ENCODE results near the gene ZNF69.
A peak's percentile ranks its signal among the peaks of the same experiment; 100 is the strongest.
"Not testable (repeated sequence)": the region's sequence is repeated elsewhere in the genome, so short reads cannot be mapped to it uniquely, and the experiment has no call there.

ZNF69 gene

DNA sequence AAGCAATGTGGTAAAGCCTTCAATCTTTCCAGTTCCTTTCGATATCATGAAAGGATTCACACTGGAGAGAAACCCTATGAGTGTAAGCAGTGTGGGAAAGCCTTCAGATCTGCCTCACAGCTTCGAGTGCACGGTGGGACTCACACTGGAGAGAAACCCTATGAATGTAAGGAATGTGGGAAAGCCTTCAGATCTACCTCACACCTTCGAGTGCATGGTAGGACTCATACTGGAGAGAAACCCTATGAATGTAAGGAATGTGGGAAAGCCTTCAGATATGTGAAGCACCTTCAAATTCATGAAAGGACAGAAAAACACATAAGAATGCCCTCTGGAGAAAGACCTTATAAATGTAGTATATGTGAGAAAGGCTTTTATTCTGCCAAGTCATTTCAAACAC is 61.6 kb downstream of the ZNF69 start:
- H3K4me3 ChIP-seq (ENCODE audit: control insufficient read depth in 1 of 7, extremely low read depth in 1 of 7, insufficient read depth in 4 of 7, low read depth in 2 of 7, low read length in 6 of 7), result no peak overlapping the region
- DNase-seq, result peak; percentile 7 to 58 (median 34)
- 100% methylated on average over 3 of the region's 4 CpGs for WGBS (ENCODE audit: insufficient coverage)
- CTCF ChIA-PET, result no interaction called here
- no peaks in the 10 kb centered on the region for H3K4me1 ChIP-seq (ENCODE audit: control extremely low read depth in 1 of 4, control insufficient read depth in 4 of 4, insufficient read depth in 4 of 4, low read length in 3 of 4)
- H3K27ac ChIP-seq (ENCODE audit: insufficient read depth in 1 of 2, low read depth in 1 of 2, low read length in 2 of 2, poor library complexity in 1 of 2, severe bottlenecking in 2 of 2), result no peak overlapping the region
- no peaks in the 10 kb centered on the region for H3K27me3 ChIP-seq (replicated peaks in 2 of 5; ENCODE audit: control insufficient read depth in 4 of 5, insufficient read depth in 5 of 5, low read length in 4 of 5)
- POLR2A ChIA-PET, result no interaction called here
- H3K36me3 ChIP-seq (ENCODE audit: control insufficient read depth in 4 of 4, insufficient read depth in 4 of 4, low read length in 3 of 4), result peaks cover 32 to 89% (median 67%) of the 10 kb centered on the region in 4 experiments
- peaks cover 25 to 96% (median 84%) of the 10 kb centered on the region in 5 experiments for H3K9me3 ChIP-seq (ENCODE audit: control extremely low read depth in 1 of 5, control insufficient read depth in 4 of 5, insufficient read depth in 2 of 5, low read depth in 1 of 5, low read length in 4 of 5)

GRCh38 chr19:11949614-11950080 is 62.1 kb downstream of the ZNF69 start:
- POLR2A ChIA-PET; H3K27ac ChIP-seq (ENCODE audit: insufficient read depth in 1 of 2, low read depth in 1 of 2, low read length in 2 of 2, poor library complexity in 1 of 2, severe bottlenecking in 2 of 2); CTCF ChIA-PET; H3K27me3 ChIP-seq (replicated peaks in 2 of 5; ENCODE audit: control insufficient read depth in 4 of 5, insufficient read depth in 5 of 5, low read length in 4 of 5); H3K4me1 ChIP-seq (ENCODE audit: control extremely low read depth in 1 of 4, control insufficient read depth in 4 of 4, insufficient read depth in 4 of 4, low read length in 3 of 4): not testable (repeated sequence)
- peak overlapping the region in 2 of 7 experiments; percentile 40 to 47 for H3K4me3 ChIP-seq (ENCODE audit: control insufficient read depth in 1 of 7, extremely low read depth in 1 of 7, insufficient read depth in 4 of 7, low read depth in 2 of 7, low read length in 6 of 7)
- H3K36me3 ChIP-seq (ENCODE audit: control insufficient read depth in 4 of 4, insufficient read depth in 4 of 4, low read length in 3 of 4), result peaks cover 30 to 84% (median 63%) of the 10 kb centered on the region in 4 experiments
- DNase-seq, result peak in 1 of 3 donors; percentile 27
- WGBS (ENCODE audit: insufficient coverage), result 100% methylated on average over 3 of the region's 4 CpGs
- H3K9me3 ChIP-seq (ENCODE audit: control extremely low read depth in 1 of 5, control insufficient read depth in 4 of 5, insufficient read depth in 2 of 5, low read depth in 1 of 5, low read length in 4 of 5), result peaks cover 24 to 96% (median 83%) of the 10 kb centered on the region in 5 experiments

- ChIA-PET CTCF (interaction anchor here (1.4 kb wide), 1 partner anchor 12 kb away, joined by 5 read pairs; no protein-coding TSS in a partner anchor), POLR2A (no interaction called here)
- Histone ChIP-seq H3K4me1 (ENCODE audit: control extremely low read depth in 1 of 4, control insufficient read depth in 4 of 4, insufficient read depth in 4 of 4, low read length in 3 of 4) (no peaks in the 10 kb centered on the region), H3K27ac (ENCODE audit: insufficient read depth in 1 of 2, low read depth in 1 of 2, low read length in 2 of 2, poor library complexity in 1 of 2, severe bottlenecking in 2 of 2) (no peak overlapping the region), H3K36me3 (ENCODE audit: control insufficient read depth in 4 of 4, insufficient read depth in 4 of 4, low read length in 3 of 4) (peaks cover 30 to 79% (median 56%) of the 10 kb centered on the region in 4 experiments), H3K4me3 (ENCODE audit: control insufficient read depth in 1 of 7, extremely low read depth in 1 of 7, insufficient read depth in 4 of 7, low read depth in 2 of 7, low read length in 6 of 7) (peak overlapping the region in 2 of 7 experiments; percentile 40 to 47), H3K27me3 (replicated peaks in 2 of 5; ENCODE audit: control insufficient read depth in 4 of 5, insufficient read depth in 5 of 5, low read length in 4 of 5) (no peaks in the 10 kb centered on the region), H3K9me3 (ENCODE audit: control extremely low read depth in 1 of 5, control insufficient read depth in 4 of 5, insufficient read depth in 2 of 5, low read depth in 1 of 5, low read length in 4 of 5) (peaks cover 24 to 93% (median 78%) of the 10 kb centered on the region in 5 experiments)
- WGBS (ENCODE audit: insufficient coverage), result 91% methylated on average over 3 of the region's 5 CpGs
- no peak for DNase-seq
Observed at GRCh38 chr19:11950312-11950711, 62.7 kb downstream of the ZNF69 start.
